ENCODE measurements around the gene EIF4B. TPM values are rescaled to one million over a fixed set of nuclear protein-coding genes. Genes with fewer than 3 reads are reported as not detected.

EIF4B gene
- total and polyA plus RNA-seq, 9 of the 15 experiments (the other 6 are each of a cell fraction or from before 2014, with no cell fraction given) = 138 to 669 (median 552) TPM

- TF ChIP-seq ARID4B (CRISPR knock-in tag; IDR thresholded peaks at IDR 0.05) (no peak; the same call in 1 of the 2 replicates), ZNF561 (CRISPR knock-in tag; conservative IDR thresholded peaks at IDR 0.05) (no peak), HEY1 (CRISPR knock-in tag; IDR thresholded peaks at IDR 0.05; ENCODE audit: borderline replicate concordance) (no peak), SPI1 (IDR thresholded peaks at IDR 0.05; ENCODE audit: borderline replicate concordance, low read depth, low read length) (peak; percentile 58; the same call in 1 of the 2 replicates), ARID1B (IDR thresholded peaks at IDR 0.05) (peak; percentile 5; the same call in 1 of the 2 replicates), SAFB2 (IDR thresholded peaks at IDR 0.05; ENCODE audit: borderline replicate concordance, low read depth, low read length, severe bottlenecking) (no peak), E2F4 (CRISPR knock-in tag; IDR thresholded peaks at IDR 0.05; ENCODE audit: low read depth) (no peak), ZSCAN32 (CRISPR knock-in tag; IDR thresholded peaks at IDR 0.05) (0 out of 2 replicates have a peak, but pooled peaks have one; percentile 33), ATF4 (CRISPR knock-in tag; IDR thresholded peaks at IDR 0.05) (no peak), GTF2E2 (tag; IDR thresholded peaks at IDR 0.05) (peak; percentile 95; the same call in 1 of the 2 replicates), FOSL1 (tag; conservative IDR thresholded peaks at IDR 0.05) (0 out of 2 replicates have a peak, but pooled peaks have one; percentile 23), ZNF121 (CRISPR knock-in tag; conservative IDR thresholded peaks at IDR 0.05) (no peak), PHTF2 (CRISPR knock-in tag; IDR thresholded peaks at IDR 0.05) (no peak), YY1 (IDR thresholded peaks at IDR 0.05; ENCODE audit: borderline replicate concordance in 1 of 3, control insufficient read depth in 1 of 3, extremely low read depth in 1 of 3, insufficient read depth in 3 of 3, insufficient read length in 1 of 3, insufficient replicate concordance in 2 of 3, low read depth in 1 of 3, low read length in 2 of 3) (peak; percentile 84 to 96 (median 94)), ZNF586 (CRISPR knock-in tag; conservative IDR thresholded peaks at IDR 0.05) (no peak)
Measured at GRCh38 chr12:53005986-53006809, at the start of gene EIF4B (continued).
